Mammary epithelial cell (primary cell): ENCODE measurements around the gene RPS28.

ENCODE experiments used
- EZH2 ChIP-seq: IDR thresholded peaks from 2 replicates; pipeline ENCODE4 v1.6.1; 2012; ENCODE audit warnings: low read length, inconsistent platforms, borderline replicate concordance
- TF ChIP-seq, protein P1 (sequence below), 2 donors: IDR thresholded peaks in 1 of 2; conservative IDR thresholded peaks in 1 of 2; 2 replicates each; pipeline ENCODE4 v1.5.1; 2011 to 2012; ENCODE audit warnings: inconsistent platforms in 2 of 2, low read length in 2 of 2, mild to moderate bottlenecking in 2 of 2, control low read depth in 1 of 2, low read depth in 1 of 2; ENCODE audit not compliant: insufficient read depth in 1 of 2; ENCODE audit errors: extremely low read depth in 1 of 2

DNA sequence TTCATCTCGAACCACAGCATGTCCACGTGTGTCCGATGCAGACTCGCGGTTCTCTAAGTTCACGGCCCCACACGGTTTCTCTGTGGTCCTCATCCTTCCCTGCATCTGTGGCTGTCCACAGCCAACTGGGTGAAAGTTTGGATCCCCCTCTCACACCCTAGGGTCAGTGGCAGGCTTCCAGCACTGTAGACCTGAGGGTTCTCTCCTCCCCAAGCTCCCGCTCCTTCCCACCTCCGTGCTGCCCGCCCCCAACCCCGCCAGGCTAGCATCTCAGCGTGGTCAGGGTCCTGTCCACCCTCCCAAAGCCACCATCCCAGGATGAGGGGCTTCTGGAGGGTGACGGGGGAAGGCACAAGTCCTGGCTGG, 45.6 kb downstream of the RPS28 start:
- TF ChIP-seq, protein P1, sequence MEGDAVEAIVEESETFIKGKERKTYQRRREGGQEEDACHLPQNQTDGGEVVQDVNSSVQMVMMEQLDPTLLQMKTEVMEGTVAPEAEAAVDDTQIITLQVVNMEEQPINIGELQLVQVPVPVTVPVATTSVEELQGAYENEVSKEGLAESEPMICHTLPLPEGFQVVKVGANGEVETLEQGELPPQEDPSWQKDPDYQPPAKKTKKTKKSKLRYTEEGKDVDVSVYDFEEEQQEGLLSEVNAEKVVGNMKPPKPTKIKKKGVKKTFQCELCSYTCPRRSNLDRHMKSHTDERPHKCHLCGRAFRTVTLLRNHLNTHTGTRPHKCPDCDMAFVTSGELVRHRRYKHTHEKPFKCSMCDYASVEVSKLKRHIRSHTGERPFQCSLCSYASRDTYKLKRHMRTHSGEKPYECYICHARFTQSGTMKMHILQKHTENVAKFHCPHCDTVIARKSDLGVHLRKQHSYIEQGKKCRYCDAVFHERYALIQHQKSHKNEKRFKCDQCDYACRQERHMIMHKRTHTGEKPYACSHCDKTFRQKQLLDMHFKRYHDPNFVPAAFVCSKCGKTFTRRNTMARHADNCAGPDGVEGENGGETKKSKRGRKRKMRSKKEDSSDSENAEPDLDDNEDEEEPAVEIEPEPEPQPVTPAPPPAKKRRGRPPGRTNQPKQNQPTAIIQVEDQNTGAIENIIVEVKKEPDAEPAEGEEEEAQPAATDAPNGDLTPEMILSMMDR (conservative IDR thresholded peaks at IDR 0.05 in 1 of 2, IDR thresholded peaks at IDR 0.05 in 1 of 2; ENCODE audit: extremely low read depth in 1 of 2, insufficient read depth in 1 of 2, low read depth in 1 of 2, low read length in 2 of 2), result no peak
- no peak for TF ChIP-seq EZH2
